GM12892 (cell line): ENCODE results near the gene TAS2R60.
"Not testable (repeated sequence)": the region's sequence is repeated elsewhere in the genome, so short reads cannot be mapped to it uniquely, and the experiment has no call there.

Experiments
- DNase-seq: peaks from one replicate; pipeline ENCODE4 v3.0.0; 2011; ENCODE audit not compliant: insufficient read length
- FAIRE-seq: peaks from 2 replicates; lab custom pipeline; 2011; peaks lifted over from hg19 to GRCh38; lab: Jason Lieb, UNC
- POLR2A ChIP-seq: IDR thresholded peaks from 2 replicates; pipeline ENCODE4 v1.6.1; 2011; ENCODE audit warnings: low read depth, low read length, control low read depth
- POLR2AphosphoS5 ChIP-seq: IDR thresholded peaks from 2 replicates; pipeline ENCODE4 v1.6.1; 2011; ENCODE audit warnings: low read depth, low read length, control low read depth
- TAF1 ChIP-seq: IDR thresholded peaks from 2 replicates; pipeline ENCODE4 v1.6.1; 2011; ENCODE audit warnings: low read depth, mild to moderate bottlenecking, control low read depth, low read length, borderline replicate concordance

TAS2R60 gene

DNA sequence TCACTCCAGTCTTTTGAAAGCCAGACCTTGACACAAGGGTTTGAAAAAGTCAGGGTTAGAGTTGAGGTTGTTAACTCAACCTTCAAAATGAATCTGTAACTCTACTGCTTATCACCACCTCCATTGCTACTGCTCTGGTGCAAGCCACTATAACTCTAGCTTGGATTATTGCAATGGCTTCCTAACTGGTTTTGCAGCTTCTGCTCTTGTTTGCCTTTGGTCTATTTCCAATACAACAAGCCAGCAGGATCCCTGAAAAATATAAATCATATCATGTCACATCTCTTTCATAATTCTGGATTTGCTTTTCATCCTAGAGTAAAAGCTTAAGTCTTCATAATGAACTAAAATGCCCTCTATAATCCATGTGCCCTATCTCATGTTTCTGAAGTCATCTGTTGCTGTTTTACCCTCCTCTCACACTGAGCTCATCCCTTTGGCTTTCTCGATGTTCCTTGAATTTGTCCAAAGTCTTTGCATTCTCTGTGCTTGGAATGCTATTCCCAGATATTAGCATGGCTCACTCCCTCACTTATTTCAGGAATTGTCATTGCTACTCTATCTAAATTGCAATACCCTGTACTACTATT lies 10.9 kb downstream of the TAS2R60 start:
- FAIRE-seq (no peak), DNase-seq (no peak)
- TF ChIP-seq POLR2AphosphoS5 (no peak), TAF1 (no peak), POLR2A (no peak)

DNA sequence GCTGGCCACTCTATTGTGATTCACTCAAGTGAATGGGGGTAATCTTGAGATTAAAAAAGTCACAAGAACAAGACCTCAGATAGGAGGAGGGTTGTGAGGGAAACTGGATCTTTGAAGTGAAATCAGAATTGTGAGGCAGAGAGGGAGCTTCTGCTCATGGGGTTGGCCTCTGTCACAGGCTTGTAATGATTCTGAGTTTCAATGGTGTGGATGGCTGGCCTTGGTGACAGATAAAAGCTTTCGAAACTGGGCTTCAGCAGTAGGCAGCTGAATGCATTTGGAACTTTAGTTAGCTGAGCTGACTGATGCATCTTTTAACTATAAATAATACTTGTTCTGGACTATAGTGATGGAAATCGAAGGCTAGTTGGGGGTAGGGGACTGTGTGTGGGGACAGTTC lies 12.2 kb downstream of the TAS2R60 start:
- TF ChIP-seq POLR2AphosphoS5 = no peak
- TF ChIP-seq POLR2A = no peak
- TF ChIP-seq TAF1 = no peak
- FAIRE-seq (no peak), DNase-seq (no peak)

DNA sequence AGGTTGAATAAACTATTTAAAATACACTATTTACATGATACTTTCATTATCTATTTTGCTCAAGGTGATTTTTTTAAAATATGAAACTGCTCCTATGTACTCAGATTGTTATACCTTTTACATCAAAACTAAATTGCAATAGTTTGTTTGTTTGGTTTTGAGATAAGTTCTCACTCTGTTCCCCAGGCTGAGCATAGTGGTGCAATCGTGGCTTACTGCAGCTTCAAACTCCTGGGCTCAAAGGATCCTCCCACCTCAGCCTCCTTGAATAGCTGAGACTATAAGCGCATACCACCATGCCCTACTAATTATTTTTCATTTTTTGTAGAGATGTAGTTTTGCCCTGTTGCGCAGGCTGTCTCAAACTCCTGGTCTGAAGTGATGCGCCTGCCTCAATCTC lies 12.7 kb downstream of the TAS2R60 start:
- no peak for DNase-seq
- no peak for FAIRE-seq
- no peak for TF ChIP-seq TAF1
- no peak for TF ChIP-seq POLR2AphosphoS5

DNA sequence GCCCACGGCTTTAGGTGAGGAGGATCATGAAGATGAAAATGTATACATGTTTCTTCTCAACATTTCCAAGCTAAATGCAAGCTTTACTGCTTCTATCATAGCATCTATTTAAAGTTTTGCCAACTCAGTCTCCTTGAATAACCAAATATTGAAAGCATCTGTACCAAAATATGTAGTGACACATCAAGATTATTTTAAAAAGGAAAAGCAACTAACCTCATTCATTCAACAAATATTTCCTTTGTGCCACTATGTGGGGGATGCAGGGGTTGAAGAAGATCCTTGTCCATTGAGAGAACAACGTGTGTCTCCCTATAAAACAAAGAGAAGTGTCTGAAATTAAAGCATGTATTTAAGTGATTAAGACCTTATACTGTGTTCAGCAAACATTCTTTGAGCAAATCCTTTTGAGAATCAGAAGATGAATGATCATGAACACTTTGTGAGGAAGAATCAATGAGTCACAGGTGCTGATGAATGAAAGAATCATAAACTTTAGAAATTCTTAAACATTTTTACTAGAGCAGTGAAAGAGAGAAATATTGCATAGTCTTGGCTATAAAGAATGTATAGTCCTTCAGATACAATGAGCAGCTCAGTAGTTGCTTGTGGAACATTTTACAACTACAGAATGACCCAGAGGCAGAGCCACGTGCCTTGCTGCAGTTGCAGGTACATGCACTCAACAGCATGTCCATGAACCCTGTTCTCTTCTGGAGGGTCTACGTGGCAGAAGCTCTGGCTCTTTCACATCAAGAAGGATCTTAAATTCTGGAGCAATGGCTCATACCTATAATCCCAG lies 13.9 kb downstream of the TAS2R60 start:
- FAIRE-seq (no peak), DNase-seq (no peak)
- no peak for TF ChIP-seq POLR2A
- no peak for TF ChIP-seq TAF1
- TF ChIP-seq POLR2AphosphoS5 = no peak

DNA sequence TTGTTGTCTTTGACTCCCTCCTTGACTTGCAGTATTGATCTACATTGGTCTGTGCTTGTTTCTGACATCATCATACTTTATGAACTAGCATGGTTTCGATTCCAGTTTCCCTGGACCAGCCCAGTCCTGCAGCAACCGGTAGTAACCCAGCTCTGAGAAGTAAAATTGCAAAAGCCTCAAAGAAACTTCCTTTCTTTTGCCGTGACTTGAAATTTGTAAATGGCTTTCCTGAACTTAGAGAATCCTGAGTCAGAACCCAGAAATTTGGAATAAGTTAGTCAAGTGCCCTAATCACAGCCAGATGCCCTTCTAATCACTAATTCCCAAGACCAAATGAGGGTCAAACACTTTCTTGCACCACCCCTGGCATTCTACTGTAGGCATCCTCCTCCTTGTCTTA lies 15.0 kb downstream of the TAS2R60 start:
- DNase-seq (no peak), FAIRE-seq (no peak)
- no peak for TF ChIP-seq TAF1
- TF ChIP-seq POLR2AphosphoS5 = no peak
- no peak for TF ChIP-seq POLR2A

DNA sequence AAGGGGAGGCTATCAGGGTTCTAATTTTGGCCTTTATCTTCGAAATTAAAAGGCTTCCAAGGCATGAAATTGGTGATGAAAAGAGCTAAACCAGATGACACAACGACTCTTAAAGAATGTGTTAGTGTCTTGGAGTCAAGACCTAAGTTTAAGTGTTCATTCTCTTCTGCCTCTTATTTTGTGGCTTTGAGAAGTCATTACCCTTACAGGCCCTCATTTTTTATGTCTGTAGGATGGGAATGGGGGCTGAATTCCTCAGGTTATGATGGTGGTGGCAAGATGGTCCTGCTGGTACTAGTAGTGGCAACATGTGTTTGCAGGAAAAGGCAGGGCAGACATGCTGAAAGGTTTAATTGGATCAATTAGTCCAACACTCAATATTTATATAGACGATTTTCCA lies 15.4 kb downstream of the TAS2R60 start:
- TF ChIP-seq POLR2AphosphoS5 (no peak), POLR2A (no peak), TAF1 (no peak)
- no peak for FAIRE-seq
- DNase-seq = no peak

DNA sequence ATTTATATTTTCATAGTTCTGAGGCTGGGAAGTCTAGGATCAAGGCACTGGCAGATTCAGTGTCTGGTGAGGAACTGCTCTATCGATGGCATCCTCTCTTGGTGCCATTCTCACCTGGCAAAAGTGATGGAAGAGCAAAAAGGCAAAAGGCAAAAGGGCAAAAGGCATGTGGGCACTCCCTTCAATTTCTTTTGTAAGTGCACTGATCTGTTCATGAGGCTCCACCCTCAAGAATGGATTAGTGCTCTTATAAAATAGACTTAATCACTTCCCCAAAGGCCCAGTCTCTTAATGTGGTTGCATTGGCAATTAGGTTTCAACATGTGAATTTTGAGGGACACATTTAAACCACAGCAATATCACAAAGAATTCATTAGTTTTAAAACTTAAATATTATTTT lies 16.1 kb downstream of the TAS2R60 start:
- TF ChIP-seq TAF1 (no peak), POLR2AphosphoS5 (no peak), POLR2A (no peak)
- FAIRE-seq (no peak), DNase-seq (no peak)

DNA sequence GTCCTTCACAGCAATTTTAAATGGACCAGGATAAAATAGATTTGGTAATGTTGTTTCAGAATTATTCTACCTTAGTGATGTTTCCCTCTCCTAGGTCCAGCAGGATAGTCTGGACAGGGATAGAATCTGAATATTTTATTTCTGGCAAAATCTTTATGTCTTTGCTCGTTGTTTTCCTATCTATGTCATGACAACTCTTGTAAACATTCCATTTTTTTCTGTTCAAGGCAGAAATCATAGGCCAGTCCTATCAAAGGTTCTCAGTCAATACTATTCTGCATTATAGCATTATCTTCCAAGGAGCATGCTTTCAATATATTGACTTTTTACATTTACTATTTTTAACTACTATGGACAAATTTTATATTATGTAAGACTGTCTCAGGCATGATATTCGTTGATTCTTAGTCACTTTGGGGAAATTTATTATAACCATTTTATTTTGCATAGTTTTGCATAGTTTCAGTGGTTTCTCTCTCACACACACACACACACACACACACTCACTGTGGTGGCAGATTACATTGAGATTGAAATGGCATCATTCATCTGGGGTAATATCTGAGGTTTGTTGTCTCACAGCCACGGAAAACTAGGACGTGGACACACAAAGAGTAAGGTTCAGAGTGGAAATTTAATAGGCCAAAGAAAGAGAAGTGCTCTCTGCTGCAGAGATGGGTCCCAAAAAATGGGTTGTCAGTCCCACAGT lies 17.2 kb downstream of the TAS2R60 start:
- TF ChIP-seq POLR2A (no peak), POLR2AphosphoS5 (no peak), TAF1 (no peak)
- FAIRE-seq (no peak), DNase-seq (no peak)

DNA sequence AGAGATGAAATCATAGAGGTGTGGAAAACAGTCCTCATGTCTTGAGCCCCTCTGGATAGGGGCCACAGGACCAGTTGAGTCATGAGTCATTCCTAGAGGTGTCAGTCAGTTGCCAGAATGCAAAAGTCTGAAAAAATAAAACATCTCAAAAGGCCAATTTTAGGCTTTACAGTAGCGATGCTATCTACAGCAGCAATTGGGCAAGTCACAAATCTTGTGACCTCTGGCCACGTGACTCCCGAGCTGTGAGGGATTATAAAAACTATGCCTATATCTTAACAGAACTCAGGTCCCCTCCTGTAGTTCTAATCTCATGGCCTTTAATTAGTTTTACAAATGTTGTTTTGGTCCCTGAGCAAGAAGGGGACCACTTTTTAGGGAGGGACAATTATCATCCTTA lies 18.8 kb downstream of the TAS2R60 start:
- FAIRE-seq (no peak), DNase-seq (no peak)
- TF ChIP-seq POLR2A = no peak
- no peak for TF ChIP-seq POLR2AphosphoS5
- no peak for TF ChIP-seq TAF1

DNA sequence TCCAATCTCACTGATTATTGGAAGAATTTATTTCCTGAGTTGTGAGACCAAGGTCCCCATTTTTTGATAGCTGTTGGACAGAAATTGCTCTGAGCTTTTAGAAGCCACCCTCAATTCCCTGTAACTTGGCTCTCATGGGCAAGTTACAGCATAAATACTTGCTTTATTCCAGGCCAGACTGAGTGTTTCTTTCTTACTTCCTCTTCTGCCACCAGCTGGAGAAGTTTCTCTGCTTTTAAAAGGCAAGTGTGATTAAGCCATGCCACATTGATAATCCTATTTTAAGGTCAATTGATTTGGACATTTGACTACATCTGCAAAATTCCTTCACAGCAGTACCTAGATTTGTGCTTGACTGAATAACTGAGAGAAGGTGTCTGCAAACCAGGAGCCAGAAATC lies 20.3 kb downstream of the TAS2R60 start:
- FAIRE-seq (no peak), DNase-seq (no peak)

DNA sequence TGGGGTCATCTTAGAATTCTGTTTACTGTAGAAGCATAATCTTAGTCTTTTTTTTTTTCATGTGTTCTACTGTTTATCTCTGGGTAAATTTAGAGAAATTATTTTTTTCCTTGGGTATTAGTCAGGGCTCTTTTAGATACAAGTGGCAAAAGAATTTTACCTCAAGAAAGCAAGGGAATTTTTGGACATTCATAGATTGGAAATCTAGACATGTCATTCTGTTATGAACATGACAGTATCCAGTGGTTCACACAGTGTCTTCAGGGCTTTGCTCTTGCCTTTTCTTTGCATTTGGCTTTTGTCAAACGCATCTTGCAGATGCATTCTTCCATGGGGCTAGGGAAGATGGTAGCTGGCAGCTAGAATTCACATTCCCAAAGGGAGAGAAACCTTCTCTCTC lies 20.7 kb downstream of the TAS2R60 start:
- TF ChIP-seq POLR2A (no peak), POLR2AphosphoS5 (no peak), TAF1 (no peak)
- no peak for DNase-seq

More for the DNA sequence above, 20.3 kb downstream of the TAS2R60 start:
- TF ChIP-seq TAF1 (no peak), POLR2AphosphoS5 (no peak), POLR2A (no peak)

DNA sequence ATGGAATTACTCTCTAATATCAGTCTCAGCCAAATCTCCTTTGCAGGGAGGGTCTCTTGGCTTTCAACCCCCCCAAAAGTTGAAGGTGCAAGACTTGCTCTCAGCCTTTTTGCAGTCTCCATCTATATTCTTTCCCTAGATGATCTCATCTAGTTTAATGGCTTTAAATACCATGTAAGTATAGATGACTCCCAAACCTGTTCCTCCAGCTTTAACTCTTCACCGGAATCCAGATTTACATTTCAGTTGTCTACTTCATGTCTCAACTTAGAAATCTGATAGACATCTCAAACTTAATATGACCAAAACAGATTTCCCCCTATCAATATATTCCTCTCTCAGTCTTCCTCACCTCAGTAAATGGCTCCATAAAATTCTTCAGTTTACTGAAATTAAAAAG lies 24.5 kb downstream of the TAS2R60 start:
- FAIRE-seq (no peak), DNase-seq (no peak)
- TF ChIP-seq TAF1 = no peak
- TF ChIP-seq POLR2A = no peak
- no peak for TF ChIP-seq POLR2AphosphoS5

More for the DNA sequence above, 20.7 kb downstream of the TAS2R60 start:
- no peak for FAIRE-seq

DNA sequence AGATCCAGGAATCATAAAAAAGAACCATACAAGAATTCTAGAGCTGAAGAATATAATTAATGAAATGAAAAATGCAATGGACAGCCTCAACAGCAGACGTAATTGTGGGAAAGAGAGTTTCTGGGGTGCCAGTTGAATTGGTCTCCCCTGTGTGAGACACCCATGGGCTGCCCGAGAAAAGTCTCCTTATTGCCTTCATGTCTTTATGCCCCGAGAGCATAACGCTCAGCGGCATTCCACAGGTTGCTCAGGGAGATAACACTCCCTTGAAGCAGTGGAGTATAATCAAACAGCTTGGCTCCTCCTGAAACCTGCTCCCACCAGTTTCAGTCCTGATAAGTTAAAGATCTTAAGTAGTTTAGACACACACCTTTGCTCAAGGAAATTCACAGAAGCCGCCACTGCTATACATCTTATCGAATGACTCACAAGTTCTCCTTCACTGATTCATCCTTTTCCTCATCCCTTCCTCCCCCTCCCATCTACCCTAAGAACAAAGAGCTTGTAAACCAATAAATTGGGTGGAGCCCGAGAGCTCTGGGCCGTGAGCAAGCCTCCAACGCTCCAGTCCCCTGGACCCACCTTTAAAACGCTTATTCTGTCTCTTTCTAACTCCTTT lies 28.9 kb downstream of the TAS2R60 start:
- not testable (repeated sequence) for DNase-seq, FAIRE-seq
